Measurements from ENCODE around the gene TCF7L2. TPM values are rescaled to one million over a fixed set of nuclear protein-coding genes. Genes with fewer than 3 reads are reported as not detected.

TCF7L2 gene
- total and polyA plus RNA-seq, 9 of the 15 experiments (the other 6 are each of a cell fraction or from before 2014, with no cell fraction given): 0.32 to 2.8 (median 0.92) TPM

- TF ChIP-seq MAFF (IDR thresholded peaks at IDR 0.05; ENCODE audit: low read length): no peak
- no peak for TF ChIP-seq IRF2 (CRISPR knock-in tag; IDR thresholded peaks at IDR 0.05)
- no peak for TF ChIP-seq RBM15 (IDR thresholded peaks at IDR 0.05; ENCODE audit: insufficient read depth, low read length)
- TF ChIP-seq ZNF12 (CRISPR knock-in tag; IDR thresholded peaks at IDR 0.05): no peak
- TF ChIP-seq PCBP1 (IDR thresholded peaks at IDR 0.05; ENCODE audit: low read depth, low read length, poor library complexity, severe bottlenecking): no peak
- no peak for TF ChIP-seq XRCC5 (IDR thresholded peaks at IDR 0.05; ENCODE audit: low read depth, low read length)
- TF ChIP-seq, protein P1, sequence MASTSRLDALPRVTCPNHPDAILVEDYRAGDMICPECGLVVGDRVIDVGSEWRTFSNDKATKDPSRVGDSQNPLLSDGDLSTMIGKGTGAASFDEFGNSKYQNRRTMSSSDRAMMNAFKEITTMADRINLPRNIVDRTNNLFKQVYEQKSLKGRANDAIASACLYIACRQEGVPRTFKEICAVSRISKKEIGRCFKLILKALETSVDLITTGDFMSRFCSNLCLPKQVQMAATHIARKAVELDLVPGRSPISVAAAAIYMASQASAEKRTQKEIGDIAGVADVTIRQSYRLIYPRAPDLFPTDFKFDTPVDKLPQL (IDR thresholded peaks at IDR 0.05; ENCODE audit: extremely low read depth, insufficient read length): no peak
- no peak for TF ChIP-seq DDX20 (tag; IDR thresholded peaks at IDR 0.05; ENCODE audit: low read depth)
- TF ChIP-seq SMAD2 (IDR thresholded peaks at IDR 0.05; ENCODE audit: low read depth, low read length): no peak
- TF ChIP-seq STAT5A (IDR thresholded peaks at IDR 0.05; ENCODE audit: borderline replicate concordance, low read length): no peak
- TF ChIP-seq CREM (IDR thresholded peaks at IDR 0.05; ENCODE audit: low read depth): no peak
- no peak for TF ChIP-seq NFXL1 (CRISPR knock-in tag; IDR thresholded peaks at IDR 0.05)
Observed at GRCh38 chr10:113027574-113028455, 77.8 kb downstream of the TCF7L2 start (continued).
